ENCODE data around the gene C6orf89.

Gene C6orf89

GRCh38 chr6:36853325-36853724 is 32.4 kb upstream of the C6orf89 start:
- TF ChIP-seq CTCF (conservative IDR thresholded peaks at IDR 0.05; ENCODE audit: low read length) (no peak), EZH2phosphoT487 (IDR thresholded peaks at IDR 0.05; ENCODE audit: borderline replicate concordance) (no peak)
- Histone ChIP-seq H3F3A (ENCODE audit: low read depth) (no peaks in the 10 kb centered on the region), H3K9ac (ENCODE audit: low read depth, low read length, poor library complexity, severe bottlenecking) (no peak overlapping the region)

GRCh38 chr6:36855750-36856149 is 30.0 kb upstream of the C6orf89 start:
- peaks cover 28% of the 10 kb centered on the region; the same call in 1 of the 2 replicates for H3K79me2 ChIP-seq (ENCODE audit: insufficient read depth, low read length)
- H3K36me3 ChIP-seq (ENCODE audit: insufficient read depth, low read length): peaks cover 74% of the 10 kb centered on the region
- H4K20me1 ChIP-seq (ENCODE audit: insufficient read depth, low read length, poor library complexity, severe bottlenecking): peaks cover 6% of the 10 kb centered on the region
- H3K9me2 ChIP-seq (replicated peaks; ENCODE audit: low read depth, low read length): no peaks in the 10 kb centered on the region
- no peak overlapping the region for H3K9ac ChIP-seq (ENCODE audit: low read depth, low read length, poor library complexity, severe bottlenecking)
- H3K9me3 ChIP-seq (ENCODE audit: insufficient read depth, low read depth, low read length): no peaks in the 10 kb centered on the region
- H3K4me2 ChIP-seq (ENCODE audit: low read depth, low read length, poor library complexity, severe bottlenecking): no peak overlapping the region
- H3K4me3 ChIP-seq (ENCODE audit: low read length, poor library complexity, severe bottlenecking): no peak overlapping the region
- H3F3A ChIP-seq (ENCODE audit: low read depth): no peaks in the 10 kb centered on the region
- no peaks in the 10 kb centered on the region for H3K4me1 ChIP-seq (ENCODE audit: insufficient read depth, low read length, poor library complexity, severe bottlenecking)
- TF ChIP-seq EZH2phosphoT487 (IDR thresholded peaks at IDR 0.05; ENCODE audit: borderline replicate concordance) (no peak), CTCF (conservative IDR thresholded peaks at IDR 0.05; ENCODE audit: low read length) (no peak)
- H2AFZ ChIP-seq (ENCODE audit: low read length): no peak overlapping the region
- H3K27me3 ChIP-seq (ENCODE audit: insufficient read depth, low read length, poor library complexity, severe bottlenecking): no peaks in the 10 kb centered on the region

More at GRCh38 chr6:36853325-36853724, 32.4 kb upstream of the C6orf89 start:
- H3K4me2 ChIP-seq (ENCODE audit: low read depth, low read length, poor library complexity, severe bottlenecking): no peak overlapping the region
- H3K4me3 ChIP-seq (ENCODE audit: low read length, poor library complexity, severe bottlenecking): no peak overlapping the region
- H3K79me2 ChIP-seq (ENCODE audit: insufficient read depth, low read length): peaks cover 16% of the 10 kb centered on the region; the same call in 1 of the 2 replicates
- no peaks in the 10 kb centered on the region for H3K27me3 ChIP-seq (ENCODE audit: insufficient read depth, low read length, poor library complexity, severe bottlenecking)
- peaks cover 6% of the 10 kb centered on the region for H4K20me1 ChIP-seq (ENCODE audit: insufficient read depth, low read length, poor library complexity, severe bottlenecking)
- H2AFZ ChIP-seq (ENCODE audit: low read length): no peak overlapping the region
- no peaks in the 10 kb centered on the region for H3K9me2 ChIP-seq (replicated peaks; ENCODE audit: low read depth, low read length)
- H3K9me3 ChIP-seq (ENCODE audit: insufficient read depth, low read depth, low read length): no peaks in the 10 kb centered on the region
- no peaks in the 10 kb centered on the region for H3K4me1 ChIP-seq (ENCODE audit: insufficient read depth, low read length, poor library complexity, severe bottlenecking)
- H3K36me3 ChIP-seq (ENCODE audit: insufficient read depth, low read length): peaks cover 63% of the 10 kb centered on the region

GRCh38 chr6:36856277-36856676 is 29.5 kb upstream of the C6orf89 start:
- TF ChIP-seq CTCF (conservative IDR thresholded peaks at IDR 0.05; ENCODE audit: low read length) (no peak), EZH2phosphoT487 (IDR thresholded peaks at IDR 0.05; ENCODE audit: borderline replicate concordance) (no peak)
- Histone ChIP-seq H3F3A (ENCODE audit: low read depth) (no peaks in the 10 kb centered on the region), H3K27me3 (ENCODE audit: insufficient read depth, low read length, poor library complexity, severe bottlenecking) (no peaks in the 10 kb centered on the region), H3K4me2 (ENCODE audit: low read depth, low read length, poor library complexity, severe bottlenecking) (no peak overlapping the region), H3K36me3 (ENCODE audit: insufficient read depth, low read length) (peaks cover 74% of the 10 kb centered on the region), H2AFZ (ENCODE audit: low read length) (no peak overlapping the region), H3K4me1 (ENCODE audit: insufficient read depth, low read length, poor library complexity, severe bottlenecking) (no peaks in the 10 kb centered on the region), H3K9me3 (ENCODE audit: insufficient read depth, low read depth, low read length) (no peaks in the 10 kb centered on the region), H3K9me2 (replicated peaks; ENCODE audit: low read depth, low read length) (no peaks in the 10 kb centered on the region), H4K20me1 (ENCODE audit: insufficient read depth, low read length, poor library complexity, severe bottlenecking) (peaks cover 10% of the 10 kb centered on the region), H3K79me2 (ENCODE audit: insufficient read depth, low read length) (peaks cover 33% of the 10 kb centered on the region), H3K4me3 (ENCODE audit: low read length, poor library complexity, severe bottlenecking) (no peak overlapping the region), H3K9ac (ENCODE audit: low read depth, low read length, poor library complexity, severe bottlenecking) (no peak overlapping the region)

Data from Loucy (cell line).